Hypothalamus (tissue), 51 donors: ENCODE measurements around the gene SMC4.
A peak's percentile ranks its signal among the peaks of the same experiment; 100 is the strongest.

Experiments used
- DNase-seq, 51 donors: peaks; one replicate each; lab custom pipeline; 2025; lab: John Stamatoyannopoulos, UW

The SMC4 gene

GRCh38 chr3:160393346-160394008, 6.0 kb upstream of the SMC4 start:
- DNase-seq: no peak

- DNase-seq: no peak
Observed at GRCh38 chr3:160394009-160394392, 5.4 kb upstream of the SMC4 start.

- peak in 1 of 51 donors; percentile 2 for DNase-seq
Observed at GRCh38 chr3:160395297-160395696, 4.2 kb upstream of the SMC4 start.

GRCh38 chr3:160398820-160399124, 678 bp upstream of the SMC4 start:
- no peak for DNase-seq

GRCh38 chr3:160400030-160400701, 716 bp downstream of the SMC4 start:
- DNase-seq: peak in 19 of 51 donors; percentile 4 to 45 (median 22)

DNA sequence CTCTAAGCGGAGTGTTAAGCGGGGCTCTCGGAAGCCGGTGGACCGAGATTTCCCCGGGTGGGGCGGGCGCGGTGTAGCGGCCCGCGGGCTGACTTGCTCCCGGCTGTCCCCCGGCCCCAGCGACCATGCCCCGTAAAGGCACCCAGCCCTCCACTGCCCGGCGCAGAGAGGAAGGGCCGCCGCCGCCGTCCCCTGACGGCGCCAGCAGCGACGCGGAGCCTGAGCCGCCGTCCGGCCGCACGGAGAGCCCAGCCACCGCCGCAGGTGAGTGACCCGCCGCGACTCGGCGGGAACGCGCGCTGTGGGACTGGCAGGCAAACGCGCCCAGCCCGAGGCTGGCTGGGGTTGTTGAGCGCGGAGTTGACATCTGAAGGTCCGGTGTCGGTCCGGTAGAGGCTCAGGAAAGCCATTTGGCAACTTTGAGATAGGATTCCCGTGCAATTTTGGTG, 1.3 kb downstream of the SMC4 start:
- peak in 8 of 51 donors; percentile 2 to 46 (median 7) for DNase-seq

- no peak for DNase-seq
Observed at GRCh38 chr3:160401291-160402095, 2.0 kb downstream of the SMC4 start.

- DNase-seq: no peak
Observed at GRCh38 chr3:160402221-160403027, 3.0 kb downstream of the SMC4 start.

DNA sequence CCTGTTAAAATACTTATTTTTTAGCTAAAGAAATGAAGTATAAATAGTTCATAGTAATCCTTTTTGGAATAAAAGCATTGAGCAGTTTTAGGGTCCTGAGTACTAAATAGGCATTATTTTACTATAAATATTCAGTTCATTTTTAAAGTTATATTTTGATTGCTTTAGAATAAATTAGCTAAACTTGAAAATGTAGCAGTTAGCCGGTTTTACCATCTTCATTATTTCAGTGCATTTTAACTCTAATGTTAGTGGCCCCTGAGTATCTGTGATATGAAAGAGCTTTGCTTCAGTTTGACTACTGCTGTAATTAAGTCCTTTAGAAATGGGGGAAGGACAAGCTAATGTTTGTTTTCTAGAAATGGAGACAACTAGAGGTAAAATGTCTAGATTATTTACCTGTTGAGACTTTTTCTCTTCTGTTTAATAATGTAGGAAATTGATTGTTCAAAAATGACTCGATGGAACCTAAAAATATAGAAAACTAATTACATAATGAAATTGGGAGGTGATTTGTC, 3.6 kb downstream of the SMC4 start:
- DNase-seq: no peak

- DNase-seq: no peak
Observed at GRCh38 chr3:160403796-160404470, 4.5 kb downstream of the SMC4 start.

DNA sequence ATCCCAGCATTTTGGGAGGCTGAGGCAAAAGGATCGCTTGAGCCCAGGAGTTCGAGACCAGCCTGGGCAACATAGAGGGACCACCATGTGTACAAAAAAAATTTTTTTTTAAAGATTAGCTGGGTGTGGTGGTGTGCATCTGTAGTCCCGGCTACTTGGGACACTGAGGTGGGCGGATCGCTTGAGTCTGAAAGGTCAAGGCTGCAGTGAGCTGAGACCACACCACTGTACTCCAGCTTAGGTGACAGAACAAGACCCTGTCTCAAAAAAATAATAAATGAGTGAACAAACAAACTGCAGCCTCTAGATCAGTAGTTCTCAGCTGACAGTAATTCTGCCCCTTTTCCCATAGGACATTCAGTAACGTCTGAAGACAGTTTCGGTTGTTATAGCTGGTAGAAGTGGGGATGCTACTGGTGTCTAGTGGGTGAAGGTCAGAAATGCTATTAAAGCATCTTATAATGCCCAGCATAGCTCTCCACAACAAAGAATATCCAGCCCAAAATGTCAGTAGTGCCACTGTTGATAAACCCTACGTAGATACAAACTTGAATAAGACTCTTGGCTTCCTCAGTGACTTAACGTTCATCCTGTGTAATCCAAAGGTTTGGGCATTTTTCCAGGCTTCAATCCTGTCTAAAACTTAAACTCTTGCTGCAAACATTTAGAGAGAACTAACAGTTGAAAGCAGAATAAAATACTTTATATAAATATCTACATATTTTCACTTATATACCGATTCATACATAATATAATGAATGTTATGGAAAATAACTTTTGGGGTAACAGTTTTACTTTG, 10.6 kb downstream of the SMC4 start:
- no peak for DNase-seq

DNA sequence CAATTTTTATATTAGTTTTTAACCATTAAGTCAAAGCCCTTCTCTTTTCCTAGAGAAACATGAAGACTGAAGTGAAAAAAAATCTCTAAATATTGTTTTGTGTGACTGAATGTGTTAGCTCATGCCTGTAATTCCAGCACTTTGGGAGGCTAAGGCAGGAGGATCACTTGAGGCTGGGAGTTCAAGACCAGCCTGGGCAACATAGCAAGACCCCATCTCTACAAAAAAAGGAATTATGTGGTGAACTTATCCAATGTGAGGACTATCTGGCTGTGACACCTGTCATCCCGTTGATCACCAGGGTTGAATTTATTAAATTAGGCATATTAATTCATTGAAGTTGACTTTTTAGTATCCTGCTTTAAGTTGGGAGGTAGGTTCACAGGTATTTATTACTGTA, 13.0 kb downstream of the SMC4 start:
- no peak for DNase-seq

DNA sequence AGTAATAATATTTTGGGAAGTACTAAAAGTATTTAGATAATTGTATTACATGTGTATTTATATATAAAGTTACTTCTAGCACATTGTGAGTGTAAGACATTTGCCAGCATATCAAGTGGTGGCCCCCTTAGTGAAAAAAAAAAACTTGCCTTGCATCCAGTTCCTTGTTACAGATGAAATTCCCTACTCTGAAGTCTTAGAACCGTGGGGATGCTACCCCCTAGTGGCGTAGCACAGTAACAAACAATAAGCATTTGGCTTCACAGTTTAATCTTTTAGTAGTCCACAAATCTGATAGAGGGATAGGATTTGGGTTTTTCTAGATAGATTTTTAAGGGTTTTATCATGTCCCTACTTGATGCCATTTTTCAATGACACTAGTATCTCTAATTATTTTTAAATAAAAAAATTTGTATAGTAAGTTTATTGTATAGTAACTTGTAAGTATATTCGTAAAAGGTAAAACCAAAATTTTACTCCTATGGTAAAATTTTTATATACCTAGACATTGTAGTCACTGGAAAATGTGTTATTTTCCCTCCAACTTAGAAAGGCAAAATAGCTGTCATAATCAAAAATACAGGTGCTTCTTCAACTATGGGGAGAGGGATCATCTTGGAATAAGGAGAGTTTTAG, 14.3 kb downstream of the SMC4 start:
- peak in 31 of 51 donors; percentile 1 to 74 (median 31) for DNase-seq

GRCh38 chr3:160417311-160417710, 17.9 kb downstream of the SMC4 start:
- DNase-seq: no peak

GRCh38 chr3:160427832-160428424, 28.5 kb downstream of the SMC4 start:
- no peak for DNase-seq

DNA sequence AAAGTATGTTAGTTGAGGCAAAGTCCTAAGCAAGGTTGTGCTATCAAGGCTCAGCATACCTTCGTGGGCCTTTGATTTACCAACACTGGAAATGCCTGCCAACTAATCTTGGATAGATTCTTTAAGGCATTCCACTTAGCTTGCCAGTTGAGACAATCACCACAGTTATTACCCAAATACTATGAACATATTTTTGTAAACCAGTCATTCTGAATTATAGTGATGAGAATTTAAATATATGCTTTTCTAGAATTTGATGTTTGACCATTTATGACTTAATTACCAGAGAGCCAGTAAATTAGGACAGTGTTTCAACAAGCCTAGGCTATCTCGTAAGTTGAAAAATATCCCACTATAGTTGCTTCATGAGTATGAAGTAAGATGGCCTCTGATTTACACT, 34.6 kb downstream of the SMC4 start:
- no peak for DNase-seq

DNA sequence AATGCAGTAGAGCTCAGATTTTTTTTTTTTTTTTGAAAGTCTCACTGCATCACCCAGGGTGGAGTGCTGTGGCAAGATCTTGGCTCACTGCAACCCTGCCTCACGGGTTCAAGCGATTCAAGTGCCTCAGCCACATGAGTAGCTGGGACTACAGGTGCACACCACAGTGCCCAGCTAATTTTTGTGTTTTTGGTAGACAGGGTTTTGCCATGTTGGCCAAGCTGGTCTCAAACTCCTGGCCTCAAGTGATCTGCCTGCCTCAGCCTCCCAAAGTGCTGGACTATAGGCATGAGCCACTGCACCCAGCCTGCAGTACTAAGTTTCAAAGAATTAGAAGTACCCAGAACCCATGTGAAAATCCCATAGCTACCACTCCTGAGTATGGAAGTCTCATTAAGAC, 35.6 kb downstream of the SMC4 start:
- DNase-seq: no peak

DNA sequence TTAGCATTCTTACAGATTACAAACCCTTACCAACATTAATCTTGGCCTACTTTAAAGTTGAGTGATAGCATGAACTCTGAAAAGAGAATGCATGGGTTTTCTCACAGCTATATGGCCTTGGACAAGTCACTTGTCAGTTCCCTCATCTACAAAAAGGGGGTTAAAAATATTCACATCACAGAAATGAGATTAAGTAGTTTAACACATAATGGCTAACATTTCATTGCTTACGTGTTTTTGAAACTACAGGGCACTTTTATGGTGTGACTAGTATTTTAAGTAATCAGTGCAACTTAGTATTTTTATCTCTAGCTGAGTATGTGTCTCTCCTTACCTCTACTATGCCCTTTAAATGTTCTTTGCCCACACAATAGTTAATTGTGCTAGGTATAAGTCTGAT, 36.3 kb downstream of the SMC4 start:
- no peak for DNase-seq
